ENCODE measurements around the gene INPP5E. TPM values are rescaled to one million over a fixed set of nuclear protein-coding genes. Genes with fewer than 3 reads are reported as not detected.

Gene INPP5E
- total RNA-seq, 1 donor from 2014 or later: 10.6 TPM

GRCh38 chr9:136389396-136389795 lies 50.2 kb downstream of the INPP5E start:
- DNase-seq: no peak
- peaks cover 91% of the 10 kb centered on the region for H3K36me3 ChIP-seq
- no peak overlapping the region for H3K27ac ChIP-seq (replicated peaks)
- no peaks in the 10 kb centered on the region for H3K27me3 ChIP-seq (ENCODE audit: low read depth)
- no peak overlapping the region for H3K4me3 ChIP-seq
- no peaks in the 10 kb centered on the region for H3K9me3 ChIP-seq (replicated peaks)
- no peak for TF ChIP-seq CTCF (IDR thresholded peaks at IDR 0.05; ENCODE audit: borderline replicate concordance)
- H3K4me1 ChIP-seq: no peaks in the 10 kb centered on the region
- intact Hi-C loops (cut with micrococcal nuclease): no loop called here

GRCh38 chr9:136387217-136387616 lies 52.4 kb downstream of the INPP5E start:
- intact Hi-C loops (cut with micrococcal nuclease): no loop called here
- no peaks in the 10 kb centered on the region for H3K4me1 ChIP-seq
- H3K4me3 ChIP-seq: no peak overlapping the region
- no peaks in the 10 kb centered on the region for H3K9me3 ChIP-seq (replicated peaks)
- no peak overlapping the region for H3K27ac ChIP-seq (replicated peaks)
- H3K27me3 ChIP-seq (ENCODE audit: low read depth): no peaks in the 10 kb centered on the region
- peaks cover 90% of the 10 kb centered on the region for H3K36me3 ChIP-seq
- no peak for DNase-seq
- TF ChIP-seq CTCF (IDR thresholded peaks at IDR 0.05; ENCODE audit: borderline replicate concordance): no peak

GRCh38 chr9:136386018-136386417 lies 53.6 kb downstream of the INPP5E start:
- no peak for DNase-seq
- Histone ChIP-seq H3K4me1 (peaks cover 9% of the 10 kb centered on the region), H3K27me3 (ENCODE audit: low read depth) (no peaks in the 10 kb centered on the region), H3K27ac (replicated peaks) (no peak overlapping the region), H3K9me3 (replicated peaks) (no peaks in the 10 kb centered on the region), H3K4me3 (no peak overlapping the region), H3K36me3 (peaks cover 85% of the 10 kb centered on the region)
- intact Hi-C loops (cut with micrococcal nuclease): no loop called here
- TF ChIP-seq CTCF (IDR thresholded peaks at IDR 0.05; ENCODE audit: borderline replicate concordance): no peak

GRCh38 chr9:136385015-136385414 lies 54.6 kb downstream of the INPP5E start:
- intact Hi-C loops (cut with micrococcal nuclease): no loop called here
- Histone ChIP-seq H3K4me3 (no peak overlapping the region), H3K9me3 (replicated peaks) (no peaks in the 10 kb centered on the region), H3K27me3 (ENCODE audit: low read depth) (no peaks in the 10 kb centered on the region), H3K27ac (replicated peaks) (no peak overlapping the region), H3K36me3 (peaks cover 87% of the 10 kb centered on the region), H3K4me1 (peaks cover 14% of the 10 kb centered on the region)
- no peak for TF ChIP-seq CTCF (IDR thresholded peaks at IDR 0.05; ENCODE audit: borderline replicate concordance)
- no peak for DNase-seq

- H3K27me3 ChIP-seq (ENCODE audit: low read depth): no peaks in the 10 kb centered on the region
- intact Hi-C loops (cut with micrococcal nuclease): no loop called here
- no peak for DNase-seq
- H3K4me1 ChIP-seq: peaks cover 24% of the 10 kb centered on the region
- H3K9me3 ChIP-seq (replicated peaks): no peaks in the 10 kb centered on the region
- H3K27ac ChIP-seq (replicated peaks): no peak overlapping the region
- no peak for TF ChIP-seq CTCF (IDR thresholded peaks at IDR 0.05; ENCODE audit: borderline replicate concordance)
- peaks cover 79% of the 10 kb centered on the region for H3K36me3 ChIP-seq
- H3K4me3 ChIP-seq: no peak overlapping the region
Observed at GRCh38 chr9:136383436-136383835, 56.2 kb downstream of the INPP5E start.
